GM12878 (cell line): ENCODE measurements around the gene SEMA3D. TPM values are rescaled to one million over a fixed set of nuclear protein-coding genes. Genes with fewer than 3 reads are reported as not detected.

Source experiments
- ATAC-seq: fragments of 200-7000 bp; cut with Tn5 transposase; 3 replicates; pipeline ENCODE4 v1.9.1; 2020; ENCODE audit warnings: mild to moderate bottlenecking, moderate library complexity
- BruUV-seq: library from RNA; stranded (reverse); fragments of 400-500 nt; replicated peaks from 2 replicates; lab custom pipeline; 2021; lab: Mats Ljungman, UMichigan
- CTCF ChIA-PET: fragments of 300-600 bp; sonication (Branson Sonifier 250); formaldehyde crosslinking; extraction: SDS; loops from one replicate; lab custom pipeline; 2021; ENCODE audit warnings: inconsistent platforms; lab: Yijun Ruan, JAX
- POLR2A ChIA-PET: fragments of 350-600 bp; formaldehyde crosslinking; extraction: SDS; loops from one replicate; lab custom pipeline; 2021; ENCODE audit warnings: inconsistent platforms; lab: Charles Lee
- RAD21 ChIA-PET: fragments of 300-600 bp; sonication (Branson Sonifier 250); formaldehyde crosslinking; loops from one replicate; lab custom pipeline; 2023; ENCODE audit warnings: antibody characterized with exemption; ENCODE audit not compliant: unreplicated experiment; lab: Charles Lee
- SMC1A ChIA-PET: fragments of 300-600 bp; sonication (Branson Sonifier 250); formaldehyde crosslinking; loops from one replicate; lab custom pipeline; 2023; ENCODE audit not compliant: unreplicated experiment, uncharacterized antibody; lab: Charles Lee
- DNase-seq: peaks from one replicate; pipeline ENCODE4 v3.0.0-alpha.2; 2011; ENCODE audit warnings: low read depth, low spot score
- FAIRE-seq: peaks from 3 replicates; lab custom pipeline; 2011; peaks lifted over from hg19 to GRCh38; lab: Jason Lieb, UNC
- H2AFZ ChIP-seq: 2 replicates; pipeline ENCODE4 v1.6.0; 2011; ENCODE audit warnings: low read depth, low read length, control low read depth; ENCODE audit not compliant: control insufficient read depth
- H3K27ac ChIP-seq: 2 replicates; pipeline ENCODE4 v1.5.1; 2011; ENCODE audit warnings: control low read depth; ENCODE audit not compliant: control insufficient read depth, insufficient read depth
- H3K27me3 ChIP-seq, 2 experiments: replicated peaks in 1 of 2; 2 replicates each; pipeline versions ENCODE4 v1.6.0 to v1.6.1; 2011; ENCODE audit warnings: low read length in 1 of 2; ENCODE audit not compliant: control insufficient read depth in 2 of 2, insufficient read depth in 2 of 2
- H3K36me3 ChIP-seq, 2 experiments: 2 replicates each; pipeline ENCODE4 v1.5.1; 2011; ENCODE audit warnings: low read length in 1 of 2; ENCODE audit not compliant: control insufficient read depth in 2 of 2, insufficient read depth in 2 of 2
- H3K4me1 ChIP-seq: 2 replicates; pipeline ENCODE4 v1.6.1; 2011; ENCODE audit warnings: mild to moderate bottlenecking, low read length, moderate library complexity, mixed read lengths; ENCODE audit not compliant: control insufficient read depth, insufficient read depth
- H3K4me2 ChIP-seq: 2 replicates; pipeline ENCODE4 v1.6.0; 2011; ENCODE audit warnings: control low read depth; ENCODE audit not compliant: control insufficient read depth, insufficient read depth
- H3K4me3 ChIP-seq: fragments of 200-600 bp; sonication (generic); 2 replicates; pipeline ENCODE4 v1.5.1; 2016
- H3K79me2 ChIP-seq: 2 replicates; pipeline ENCODE4 v1.6.0; 2011; ENCODE audit warnings: low read length; ENCODE audit not compliant: control insufficient read depth, insufficient read depth
- H3K9ac ChIP-seq: 2 replicates; pipeline ENCODE4 v1.8.0; 2011; ENCODE audit warnings: low read length, control low read depth, mixed read lengths; ENCODE audit not compliant: control insufficient read depth, insufficient read depth
- H3K9me3 ChIP-seq: replicated peaks from 3 replicates; pipeline ENCODE4 v1.5.1; 2011; ENCODE audit warnings: mild to moderate bottlenecking, low read length; ENCODE audit not compliant: control insufficient read depth, insufficient read depth
- H4K20me1 ChIP-seq: 2 replicates; pipeline ENCODE4 v1.6.0; 2011; ENCODE audit not compliant: control insufficient read depth, insufficient read depth
- BHLHE40 ChIP-seq, 2 experiments: fragments of 450-650 bp in 1 of 2; IDR thresholded peaks; 2 replicates each; pipeline ENCODE4 v1.6.1; 2011 to 2017; ENCODE audit warnings: low read depth in 2 of 2, borderline replicate concordance in 1 of 2, improper control_type of control experiment in 1 of 2, low read length in 1 of 2, mild to moderate bottlenecking in 1 of 2
- CBX3 ChIP-seq: fragments of 200-600 bp; sonication (generic); IDR thresholded peaks from 2 replicates; pipeline ENCODE4 v1.6.1; 2016; ENCODE audit warnings: low read depth, borderline replicate concordance
- ELK1 ChIP-seq: IDR thresholded peaks from 2 replicates; pipeline ENCODE4 v1.6.1; 2012; ENCODE audit warnings: low read depth, low read length, improper control_type of control experiment
- IKZF2 ChIP-seq, 2 experiments: fragments of 450-650 bp; IDR thresholded peaks; 2 replicates each; pipeline ENCODE4 v1.6.1; 2017; ENCODE audit warnings: mild to moderate bottlenecking in 2 of 2, moderate library complexity in 2 of 2
- JUNB ChIP-seq: IDR thresholded peaks from 2 replicates; pipeline ENCODE4 v1.6.1; 2016; ENCODE audit warnings: antibody characterized with exemption, mild to moderate bottlenecking
- KLF5 ChIP-seq: fragments of 450-650 bp; IDR thresholded peaks from 2 replicates; pipeline ENCODE4 v1.6.1; 2014; ENCODE audit warnings: mild to moderate bottlenecking; ENCODE audit not compliant: partially characterized antibody
- MYB ChIP-seq: fragments of 150-350 bp; IDR thresholded peaks from 2 replicates; pipeline ENCODE4 v1.6.1; 2014; ENCODE audit warnings: mild to moderate bottlenecking, low read depth, low read length, borderline replicate concordance
- POLR2AphosphoS5 ChIP-seq: IDR thresholded peaks from 2 replicates; pipeline ENCODE4 v1.6.1; 2011; ENCODE audit warnings: mild to moderate bottlenecking, low read length, inconsistent platforms
- STAT1 ChIP-seq: fragments of 450-650 bp; conservative IDR thresholded peaks from 2 replicates; pipeline ENCODE4 v1.6.1; 2014; ENCODE audit warnings: antibody characterized with exemption, mild to moderate bottlenecking
- TCF12 ChIP-seq: IDR thresholded peaks from 2 replicates; pipeline ENCODE4 v1.6.1; 2011; ENCODE audit warnings: low read depth, mild to moderate bottlenecking, low read length
- TCF3 ChIP-seq: IDR thresholded peaks from 2 replicates; pipeline ENCODE4 v1.6.1; 2012; ENCODE audit warnings: low read depth, mild to moderate bottlenecking, low read length, borderline replicate concordance; ENCODE audit not compliant: insufficient read depth
- TCF7 ChIP-seq: IDR thresholded peaks from 2 replicates; pipeline ENCODE4 v1.6.1; 2014; ENCODE audit warnings: antibody characterized with exemption, borderline replicate concordance
- YY1 ChIP-seq: IDR thresholded peaks from 2 replicates; pipeline ENCODE4 v1.6.1; 2011; ENCODE audit warnings: low read depth, mild to moderate bottlenecking, low read length
- ZNF274 ChIP-seq: IDR thresholded peaks from one replicate; pipeline ENCODE4 v1.8.0; 2011; ENCODE audit not compliant: insufficient read length, insufficient read depth
- WGBS: methylation state at CpG from one replicate; pipeline ENCODE4 v1.1.6; 2016; ENCODE audit warnings: low lambda C conversion rate; ENCODE audit not compliant: insufficient replicate concordance, insufficient coverage; ENCODE audit errors: missing lambda C conversion rate; 5-methylcytosine and 5-hydroxymethylcytosine counted together
- in situ Hi-C: fragments of 300-500 bp; cut with MboI; formaldehyde crosslinking; loops from 9 replicates; pipeline ENCODE4 v1.14.3; 2018; ENCODE audit warnings: mixed read lengths
- intact Hi-C: fragments of 100-400 bp; cut with micrococcal nuclease; formaldehyde crosslinking; loops from one replicate; pipeline ENCODE4 v1.14.2; 2022; ENCODE audit not compliant: unreplicated experiment
- polyA plus RNA-seq, 11 experiments: library from polyadenylated mRNA; depleted of rRNA in 4 of 11; unstranded in 6 of 11; stranded (reverse) in 5 of 11; fragments of >200 nt; fragmentation: Nextera tagmentation in 4 of 11; fragmentation: Illumina TruSeq in 1 of 11; extraction: Ambion mirVana in 4 of 11; extraction: Trizol in 1 of 11; gene quantifications; 1 replicate in 1 of 11; 2 replicates in 10 of 11; pipeline versions ENCODE4 v1.2.1 to v1.2.3, GENCODE V29; 2011 to 2016; ENCODE audit warnings: inconsistent platforms in 2 of 11, missing spikeins in 2 of 11, low read depth in 1 of 11
- total RNA-seq, 4 experiments: library from RNA; depleted of rRNA in 3 of 4; stranded (reverse); fragments of >200 nt in 3 of 4; fragmentation: Illumina TruSeq in 1 of 4; extraction: Trizol in 1 of 4; gene quantifications; 2 replicates each; pipeline versions ENCODE4 v1.2.1 to v1.2.3, GENCODE V29; 2013 to 2021

Gene SEMA3D
- total and polyA plus RNA-seq, 10 of the 15 experiments (the other 5 are each of a cell fraction or from before 2014, with no cell fraction given): 0.04 TPM; not detected in 9

- Histone ChIP-seq H3K27me3 (no peaks in the 10 kb centered on the region), H2AFZ (no peak overlapping the region), H3K4me1 (no peaks in the 10 kb centered on the region), H3K9me3 (no peaks in the 10 kb centered on the region), H3K36me3 (no peaks in the 10 kb centered on the region), H3K9ac (no peak overlapping the region), H3K79me2 (no peaks in the 10 kb centered on the region), H3K4me2 (no peak overlapping the region), H3K27ac (no peak overlapping the region), H4K20me1 (no peaks in the 10 kb centered on the region), H3K4me3 (no peak overlapping the region)
- ChIA-PET CTCF (no interaction called here), RAD21 (no interaction called here), POLR2A (no interaction called here), SMC1A (no interaction called here)
- FAIRE-seq: no peak
- BruUV-seq: no TSS peak
- ATAC-seq: no peak
- DNase-seq: no peak
- no peak for TF ChIP-seq MYB
- TF ChIP-seq STAT1: no peak
- no peak for TF ChIP-seq JUNB
- no peak for TF ChIP-seq ELK1
- no peak for TF ChIP-seq KLF5
- no peak for TF ChIP-seq BHLHE40 (IDR thresholded peaks at IDR 0.05; ENCODE audit: borderline replicate concordance in 1 of 2, low read depth in 2 of 2, low read length in 1 of 2)
- TF ChIP-seq TCF7: no peak
- TF ChIP-seq CBX3: no peak
- no peak for TF ChIP-seq ZNF274
- TF ChIP-seq TCF12: no peak
- TF ChIP-seq POLR2AphosphoS5: no peak
- no peak for TF ChIP-seq YY1
- no peak for TF ChIP-seq TCF3
- no peak for TF ChIP-seq IKZF2 (IDR thresholded peaks at IDR 0.05)
- in situ Hi-C loops (no loop called here), intact Hi-C loops (no loop called here)
- 2% methylated on average over 2 of the region's 2 CpGs for WGBS
Measured at GRCh38 chr7:85095806-85096205, 91.0 kb downstream of the SEMA3D start.
